ENCODE measurements around the gene C1QTNF8. TPM values are rescaled to one million over a fixed set of nuclear protein-coding genes. Genes with fewer than 3 reads are reported as not detected.

C1QTNF8 gene
- total and polyA plus RNA-seq, 2 experiments from 2014 or later: 0.15 TPM; not detected in 1

DNA sequence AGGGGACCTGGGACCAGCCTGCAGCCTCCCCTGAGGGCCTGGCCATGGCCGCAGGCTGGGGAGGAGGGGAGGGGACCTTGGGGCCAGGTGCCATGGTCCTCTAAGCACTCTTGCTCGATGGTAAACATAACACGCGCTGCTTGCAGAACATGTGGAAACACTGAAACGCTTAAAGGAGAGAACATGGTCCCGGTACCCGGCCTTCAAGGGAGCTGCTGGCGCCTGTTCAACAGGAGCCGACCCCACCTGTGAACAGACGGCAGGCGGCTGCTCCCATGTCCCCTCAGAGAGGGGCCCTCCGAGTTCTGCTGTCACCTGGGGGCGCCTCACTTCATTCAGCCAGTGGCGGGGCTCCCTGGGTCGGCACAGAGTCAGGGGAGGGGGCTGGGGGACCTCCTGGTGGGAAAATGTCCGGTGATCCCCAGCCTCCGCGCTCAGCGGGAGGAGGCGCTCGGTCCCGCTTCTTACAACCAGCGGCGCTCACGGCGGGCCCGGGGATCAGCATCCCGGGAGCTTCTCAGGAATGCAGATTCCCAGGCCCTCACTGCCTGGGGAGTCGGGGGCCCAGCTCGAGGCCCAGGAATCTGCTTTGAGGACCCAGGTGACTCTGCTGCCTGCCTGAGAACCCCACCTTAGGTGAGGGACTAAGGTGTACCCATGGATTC lies 24.4 kb downstream of the C1QTNF8 start:
- no peaks in the 10 kb centered on the region for H3K9me3 ChIP-seq (ENCODE audit: low read depth)
- peaks cover 39% of the 10 kb centered on the region for H3K27me3 ChIP-seq
- TF ChIP-seq, protein P1, sequence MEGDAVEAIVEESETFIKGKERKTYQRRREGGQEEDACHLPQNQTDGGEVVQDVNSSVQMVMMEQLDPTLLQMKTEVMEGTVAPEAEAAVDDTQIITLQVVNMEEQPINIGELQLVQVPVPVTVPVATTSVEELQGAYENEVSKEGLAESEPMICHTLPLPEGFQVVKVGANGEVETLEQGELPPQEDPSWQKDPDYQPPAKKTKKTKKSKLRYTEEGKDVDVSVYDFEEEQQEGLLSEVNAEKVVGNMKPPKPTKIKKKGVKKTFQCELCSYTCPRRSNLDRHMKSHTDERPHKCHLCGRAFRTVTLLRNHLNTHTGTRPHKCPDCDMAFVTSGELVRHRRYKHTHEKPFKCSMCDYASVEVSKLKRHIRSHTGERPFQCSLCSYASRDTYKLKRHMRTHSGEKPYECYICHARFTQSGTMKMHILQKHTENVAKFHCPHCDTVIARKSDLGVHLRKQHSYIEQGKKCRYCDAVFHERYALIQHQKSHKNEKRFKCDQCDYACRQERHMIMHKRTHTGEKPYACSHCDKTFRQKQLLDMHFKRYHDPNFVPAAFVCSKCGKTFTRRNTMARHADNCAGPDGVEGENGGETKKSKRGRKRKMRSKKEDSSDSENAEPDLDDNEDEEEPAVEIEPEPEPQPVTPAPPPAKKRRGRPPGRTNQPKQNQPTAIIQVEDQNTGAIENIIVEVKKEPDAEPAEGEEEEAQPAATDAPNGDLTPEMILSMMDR (IDR thresholded peaks at IDR 0.05; ENCODE audit: low read depth, low read length): no peak
- H3K36me3 ChIP-seq: no peaks in the 10 kb centered on the region
- no peak overlapping the region for H3K4me3 ChIP-seq
- peaks cover 2% of the 10 kb centered on the region for H3K4me1 ChIP-seq (ENCODE audit: low read depth)
- no peak overlapping the region for H3K27ac ChIP-seq
- DNase-seq (ENCODE audit: low read depth in 1 of 2, low spot score in 1 of 2): no peak

DNA sequence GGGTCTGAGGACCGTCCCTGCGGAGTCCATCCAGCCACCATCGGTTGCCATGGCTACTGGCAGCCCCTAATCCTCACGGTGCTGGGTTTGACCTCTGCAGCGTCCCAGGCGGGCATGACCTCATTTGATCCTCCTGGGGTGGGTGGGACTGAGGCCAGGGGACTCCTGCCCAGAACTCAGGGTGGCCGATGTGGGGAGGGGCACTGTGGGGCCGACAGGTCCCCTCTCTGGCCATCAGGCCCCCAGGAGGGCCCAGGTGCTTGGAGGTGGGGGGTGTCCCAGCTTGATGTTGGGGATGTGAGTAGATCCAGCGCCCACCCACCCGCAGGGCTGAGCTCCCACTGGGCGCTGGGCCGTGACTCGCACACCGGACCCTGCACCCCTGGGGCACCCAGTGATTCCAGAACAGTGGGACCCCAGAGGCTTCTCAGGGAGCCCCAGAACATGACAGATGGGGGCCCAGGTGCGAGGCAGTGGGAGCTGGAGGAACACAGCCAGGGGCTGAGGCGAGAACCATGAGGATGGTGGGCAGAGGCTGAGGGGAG lies 25.1 kb downstream of the C1QTNF8 start:
- H3K36me3 ChIP-seq: no peaks in the 10 kb centered on the region
- DNase-seq (ENCODE audit: low read depth in 1 of 2, low spot score in 1 of 2): no peak
- H3K9me3 ChIP-seq (ENCODE audit: low read depth): no peaks in the 10 kb centered on the region
- H3K27ac ChIP-seq: no peak overlapping the region
- H3K4me3 ChIP-seq: no peak overlapping the region
- H3K4me1 ChIP-seq (ENCODE audit: low read depth): no peaks in the 10 kb centered on the region
- TF ChIP-seq, protein P1 (IDR thresholded peaks at IDR 0.05; ENCODE audit: low read depth, low read length): no peak
- peaks cover 39% of the 10 kb centered on the region for H3K27me3 ChIP-seq

DNA sequence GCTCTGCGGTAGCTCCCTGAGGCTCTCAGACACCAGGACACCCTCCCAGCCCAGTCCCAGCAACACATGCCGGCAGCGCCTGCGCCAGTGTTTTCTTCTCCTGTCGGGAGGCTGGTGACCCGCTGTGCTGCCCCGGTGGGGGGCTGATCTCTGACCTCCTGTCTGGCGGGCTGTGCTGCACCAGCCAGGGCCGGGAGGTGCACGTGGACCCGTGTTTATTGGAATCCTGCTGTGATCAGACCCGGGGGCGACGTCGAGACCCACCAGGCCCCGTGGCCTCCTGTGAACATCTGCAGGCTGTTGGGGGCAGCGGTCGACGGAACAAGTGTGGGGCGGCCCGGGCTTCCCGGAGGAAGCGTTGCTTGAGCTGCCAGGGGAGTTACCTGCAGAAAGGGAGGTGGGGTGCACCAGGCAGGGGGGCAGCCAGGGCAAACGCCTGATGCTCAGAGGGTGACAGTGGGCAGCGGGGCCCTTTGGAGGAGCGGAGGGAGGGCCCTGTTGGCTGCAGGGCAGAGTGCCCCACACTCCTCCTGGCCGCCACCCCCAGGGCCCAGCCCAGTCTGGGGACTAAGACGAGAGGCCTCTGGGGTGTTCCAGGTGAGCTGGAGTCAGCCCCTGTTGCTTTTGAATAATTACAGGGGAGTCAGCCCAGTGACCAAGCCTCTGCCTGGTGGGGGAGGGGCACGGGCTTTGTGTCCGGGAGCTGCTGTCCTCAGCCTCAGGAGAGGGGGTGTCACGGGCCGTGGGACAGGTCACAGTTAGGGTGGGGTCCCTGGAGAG lies 25.8 kb downstream of the C1QTNF8 start:
- no peak for DNase-seq (ENCODE audit: low read depth in 1 of 2, low spot score in 1 of 2)
- Histone ChIP-seq H3K4me3 (no peak overlapping the region), H3K36me3 (no peaks in the 10 kb centered on the region), H3K27ac (no peak overlapping the region), H3K27me3 (peaks cover 39% of the 10 kb centered on the region), H3K9me3 (ENCODE audit: low read depth) (no peaks in the 10 kb centered on the region), H3K4me1 (ENCODE audit: low read depth) (no peaks in the 10 kb centered on the region)
- TF ChIP-seq, protein P1 (IDR thresholded peaks at IDR 0.05; ENCODE audit: low read depth, low read length): no peak

DNA sequence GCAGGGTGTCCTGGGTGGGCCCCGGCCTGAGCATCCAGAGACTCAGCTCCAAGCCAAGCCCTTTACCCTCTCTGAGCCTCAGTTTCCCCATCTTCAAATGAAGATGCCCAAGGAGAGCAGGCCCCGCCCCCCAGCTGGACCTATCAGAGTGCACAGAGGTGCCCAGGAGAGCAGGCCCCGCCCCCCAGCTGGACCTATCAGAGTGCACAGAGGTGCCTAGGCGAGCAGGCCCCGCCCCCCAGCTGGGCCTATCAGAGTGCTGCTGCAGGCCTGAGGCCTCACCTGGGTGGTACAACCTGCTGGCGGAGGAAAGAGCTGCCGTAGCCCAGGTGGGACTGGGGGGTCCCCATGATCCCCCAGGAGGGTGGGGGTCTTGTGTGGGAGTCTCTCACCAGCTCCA lies 26.9 kb downstream of the C1QTNF8 start:
- TF ChIP-seq, protein P1 (IDR thresholded peaks at IDR 0.05; ENCODE audit: low read depth, low read length): no peak
- no peak overlapping the region for H3K27ac ChIP-seq
- H3K9me3 ChIP-seq (ENCODE audit: low read depth): no peaks in the 10 kb centered on the region
- no peak overlapping the region for H3K4me3 ChIP-seq
- H3K27me3 ChIP-seq: peaks cover 36% of the 10 kb centered on the region
- no peaks in the 10 kb centered on the region for H3K4me1 ChIP-seq (ENCODE audit: low read depth)
- DNase-seq (ENCODE audit: low read depth in 1 of 2, low spot score in 1 of 2): no peak
- H3K36me3 ChIP-seq: no peaks in the 10 kb centered on the region

DNA sequence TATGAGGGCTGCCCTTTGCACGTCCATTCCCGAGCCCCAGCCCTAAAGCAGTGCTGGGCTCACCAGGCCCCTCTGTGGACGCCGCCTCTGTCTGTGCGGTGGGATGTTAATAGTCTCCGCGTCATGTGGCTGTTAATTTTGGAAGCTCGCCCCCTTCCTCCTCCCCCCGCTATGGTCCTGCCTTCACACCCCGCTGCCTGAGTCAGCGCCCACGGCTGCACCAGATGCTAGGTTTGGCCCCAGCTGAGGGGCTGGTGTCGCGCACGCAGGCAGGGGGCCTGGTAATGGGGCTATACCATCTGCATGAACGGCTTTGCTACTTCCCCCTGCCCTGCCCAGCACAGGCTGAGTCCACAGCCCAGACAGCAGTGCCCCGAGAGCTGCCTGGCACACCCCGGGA lies 27.6 kb downstream of the C1QTNF8 start:
- TF ChIP-seq, protein P1 (IDR thresholded peaks at IDR 0.05; ENCODE audit: low read depth, low read length): no peak
- H3K9me3 ChIP-seq (ENCODE audit: low read depth): no peaks in the 10 kb centered on the region
- H3K27ac ChIP-seq: no peak overlapping the region
- H3K27me3 ChIP-seq: peaks cover 29% of the 10 kb centered on the region
- no peak for DNase-seq (ENCODE audit: low read depth in 1 of 2, low spot score in 1 of 2)
- H3K36me3 ChIP-seq: no peaks in the 10 kb centered on the region
- H3K4me1 ChIP-seq (ENCODE audit: low read depth): no peaks in the 10 kb centered on the region
- H3K4me3 ChIP-seq: no peak overlapping the region

Data from cardiac muscle cell (in vitro differentiated cells and primary cell).